Loucy (cell line): ENCODE results near the gene SULT1C3.

Experiments
- H2AFZ ChIP-seq: fragments of 200-600 bp; sonication (generic); 2 replicates; pipeline ENCODE4 v1.6.0; 2016; ENCODE audit warnings: antibody characterized with exemption, mild to moderate bottlenecking, low read length, moderate library complexity
- H3F3A ChIP-seq: fragments of 200-600 bp; 2 replicates; pipeline ENCODE4 v1.6.0; 2016; ENCODE audit warnings: antibody characterized with exemption, low read depth, mild to moderate bottlenecking
- H3K27me3 ChIP-seq: fragments of 200-600 bp; sonication (generic); 2 replicates; pipeline ENCODE4 v1.6.1; 2014; ENCODE audit warnings: low read length, mild to moderate bottlenecking; ENCODE audit not compliant: insufficient read depth, poor library complexity, severe bottlenecking
- H3K36me3 ChIP-seq: fragments of 200-600 bp; sonication (generic); 2 replicates; pipeline ENCODE4 v1.6.1; 2016; ENCODE audit warnings: low read length; ENCODE audit not compliant: insufficient read depth
- H3K4me1 ChIP-seq: fragments of 200-600 bp; sonication (generic); 2 replicates; pipeline ENCODE4 v1.5.1; 2014; ENCODE audit warnings: low read length, mild to moderate bottlenecking; ENCODE audit not compliant: insufficient read depth, poor library complexity, severe bottlenecking
- H3K4me2 ChIP-seq: fragments of 200-600 bp; sonication (generic); 2 replicates; pipeline ENCODE4 v1.6.0; 2014; ENCODE audit warnings: antibody characterized with exemption, low read length, low read depth, mild to moderate bottlenecking; ENCODE audit not compliant: poor library complexity, severe bottlenecking
- H3K4me3 ChIP-seq: fragments of 200-600 bp; sonication (generic); 2 replicates; pipeline ENCODE4 v1.5.1; 2014; ENCODE audit warnings: low read length, mild to moderate bottlenecking, mixed read lengths; ENCODE audit not compliant: poor library complexity, severe bottlenecking
- H3K79me2 ChIP-seq: fragments of 200-600 bp; sonication (generic); 2 replicates; pipeline ENCODE4 v1.6.1; 2014; ENCODE audit warnings: low read length; ENCODE audit not compliant: insufficient read depth
- H3K9ac ChIP-seq: fragments of 200-600 bp; sonication (generic); 2 replicates; pipeline ENCODE4 v1.6.0; 2014; ENCODE audit warnings: mild to moderate bottlenecking, low read depth, low read length, moderate library complexity; ENCODE audit not compliant: poor library complexity, severe bottlenecking
- H3K9me2 ChIP-seq: fragments of 200-600 bp; sonication (generic); replicated peaks from 2 replicates; pipeline ENCODE4 v1.6.1; 2016; ENCODE audit warnings: low read depth, low read length, mixed read lengths
- H3K9me3 ChIP-seq: fragments of 200-600 bp; sonication (generic); 2 replicates; pipeline ENCODE4 v1.6.1; 2014; ENCODE audit warnings: mild to moderate bottlenecking, antibody characterized with exemption, low read length, low read depth; ENCODE audit not compliant: insufficient read depth
- H4K20me1 ChIP-seq: fragments of 200-600 bp; sonication (generic); 2 replicates; pipeline ENCODE4 v1.6.0; 2014; ENCODE audit warnings: antibody characterized with exemption, low read length, mild to moderate bottlenecking; ENCODE audit not compliant: insufficient read depth, poor library complexity, severe bottlenecking
- CTCF ChIP-seq: fragments of 200-600 bp; sonication (generic); conservative IDR thresholded peaks from 2 replicates; pipeline ENCODE4 v1.5.1; 2014; ENCODE audit warnings: mild to moderate bottlenecking, antibody characterized with exemption, low read length
- EZH2phosphoT487 ChIP-seq: fragments of 200-600 bp; IDR thresholded peaks from 2 replicates; pipeline ENCODE4 v1.6.1; 2018; ENCODE audit warnings: antibody characterized with exemption, mild to moderate bottlenecking, moderate library complexity, borderline replicate concordance

SULT1C3 gene

GRCh38 chr2:108270768-108271506, 31.2 kb downstream of the SULT1C3 start:
- H3K27me3 ChIP-seq: no peaks in the 10 kb centered on the region
- H3K4me2 ChIP-seq: no peak overlapping the region
- no peak overlapping the region for H3K9ac ChIP-seq
- H3K79me2 ChIP-seq: no peaks in the 10 kb centered on the region
- H4K20me1 ChIP-seq: no peaks in the 10 kb centered on the region
- H3K4me3 ChIP-seq: no peak overlapping the region
- TF ChIP-seq EZH2phosphoT487 (no peak), CTCF (no peak)
- no peaks in the 10 kb centered on the region for H3K4me1 ChIP-seq
- no peaks in the 10 kb centered on the region for H3K9me3 ChIP-seq
- no peaks in the 10 kb centered on the region for H3K9me2 ChIP-seq
- H3F3A ChIP-seq: no peaks in the 10 kb centered on the region
- no peak overlapping the region for H2AFZ ChIP-seq
- H3K36me3 ChIP-seq: no peaks in the 10 kb centered on the region

- Histone ChIP-seq H2AFZ (no peak overlapping the region), H3F3A (no peaks in the 10 kb centered on the region)
Measured at GRCh38 chr2:108271691-108272253, 32.0 kb downstream of the SULT1C3 start.

GRCh38 chr2:108278631-108279030, 38.9 kb downstream of the SULT1C3 start:
- Histone ChIP-seq H3K9ac (no peak overlapping the region), H3K4me3 (no peak overlapping the region), H3K79me2 (no peaks in the 10 kb centered on the region), H4K20me1 (no peaks in the 10 kb centered on the region), H3K27me3 (no peaks in the 10 kb centered on the region), H3K4me1 (no peaks in the 10 kb centered on the region), H3K4me2 (no peak overlapping the region), H3K9me2 (no peaks in the 10 kb centered on the region), H3K9me3 (no peaks in the 10 kb centered on the region), H3F3A (no peaks in the 10 kb centered on the region), H3K36me3 (no peaks in the 10 kb centered on the region), H2AFZ (no peak overlapping the region)
- TF ChIP-seq CTCF: no peak
- no peak for TF ChIP-seq EZH2phosphoT487

More at GRCh38 chr2:108271691-108272253, 32.0 kb downstream of the SULT1C3 start:
- Histone ChIP-seq H3K79me2 (no peaks in the 10 kb centered on the region), H3K9ac (no peak overlapping the region), H4K20me1 (no peaks in the 10 kb centered on the region), H3K4me2 (no peak overlapping the region), H3K9me3 (no peaks in the 10 kb centered on the region), H3K4me3 (no peak overlapping the region), H3K27me3 (no peaks in the 10 kb centered on the region), H3K4me1 (no peaks in the 10 kb centered on the region), H3K36me3 (no peaks in the 10 kb centered on the region), H3K9me2 (no peaks in the 10 kb centered on the region)
- TF ChIP-seq CTCF: no peak
